ENCODE results near the gene KCTD1.

The KCTD1 gene

GRCh38 chr18:26480897-26481795, 67.2 kb downstream of the KCTD1 start:
- DNase-seq (ENCODE audit: low read depth): peak; percentile 99

- DNase-seq (ENCODE audit: low read depth): no peak
Measured at GRCh38 chr18:26479681-26480079, 68.7 kb downstream of the KCTD1 start.

GRCh38 chr18:26479065-26479680, 69.2 kb downstream of the KCTD1 start:
- no peak for DNase-seq (ENCODE audit: low read depth)

- peak; percentile 32 for DNase-seq (ENCODE audit: low read depth)
Measured at GRCh38 chr18:26477828-26478466, 70.4 kb downstream of the KCTD1 start.

- no peak for DNase-seq (ENCODE audit: low read depth)
Measured at GRCh38 chr18:26476697-26477096, 71.7 kb downstream of the KCTD1 start.

GRCh38 chr18:26474542-26474941, 73.8 kb downstream of the KCTD1 start:
- DNase-seq (ENCODE audit: low read depth): no peak

GRCh38 chr18:26473672-26474071, 74.7 kb downstream of the KCTD1 start:
- DNase-seq (ENCODE audit: low read depth): no peak

- no peak for DNase-seq (ENCODE audit: low read depth)
Measured at GRCh38 chr18:26471826-26472225, 76.5 kb downstream of the KCTD1 start.

GRCh38 chr18:26471027-26471426, 77.3 kb downstream of the KCTD1 start:
- DNase-seq (ENCODE audit: low read depth): peak; percentile 75

GRCh38 chr18:26470011-26470637, 78.2 kb downstream of the KCTD1 start:
- peak; percentile 53 for DNase-seq (ENCODE audit: low read depth)

- DNase-seq (ENCODE audit: low read depth): peak; percentile 36
Measured at GRCh38 chr18:26468931-26469340, 79.4 kb downstream of the KCTD1 start.

GRCh38 chr18:26466026-26466425, 82.3 kb downstream of the KCTD1 start:
- no peak for DNase-seq (ENCODE audit: low read depth)

- no peak for DNase-seq (ENCODE audit: low read depth)
Measured at GRCh38 chr18:26465431-26465830, 82.9 kb downstream of the KCTD1 start.

GRCh38 chr18:26464128-26465011, 84.0 kb downstream of the KCTD1 start:
- no peak for DNase-seq (ENCODE audit: low read depth)

GRCh38 chr18:26462355-26462754, 86.0 kb downstream of the KCTD1 start:
- DNase-seq (ENCODE audit: low read depth): no peak

- DNase-seq (ENCODE audit: low read depth): no peak
Measured at GRCh38 chr18:26461405-26461804, 86.9 kb downstream of the KCTD1 start.

GRCh38 chr18:26460449-26461091, 87.8 kb downstream of the KCTD1 start:
- DNase-seq (ENCODE audit: low read depth): no peak

GRCh38 chr18:26459884-26460283, 88.5 kb downstream of the KCTD1 start:
- DNase-seq (ENCODE audit: low read depth): no peak

GRCh38 chr18:26459340-26459739, 89.0 kb downstream of the KCTD1 start:
- no peak for DNase-seq (ENCODE audit: low read depth)

GRCh38 chr18:26458526-26459232, 89.7 kb downstream of the KCTD1 start:
- peak; percentile 78 for DNase-seq (ENCODE audit: low read depth)
